Right ventricle myocardium superior (tissue), 1 donor: ENCODE data around the gene DSCAML1. TPM values are rescaled to one million over a fixed set of nuclear protein-coding genes. Genes with fewer than 3 reads are reported as not detected.
"Not testable (repeated sequence)": the region's sequence is repeated elsewhere in the genome, so short reads cannot be mapped to it uniquely, and the experiment has no call there.

Experiments used
- ATAC-seq: fragments of 200-7000 bp; cut with Tn5 transposase; one replicate; pipeline ENCODE4 v1.9.1; 2020; ENCODE audit warnings: mild to moderate bottlenecking; ENCODE audit not compliant: poor library complexity
- DNase-seq: peaks from one replicate; pipeline ENCODE4 v3.0.0-alpha.2; 2020
- intact Hi-C: fragments of 100-400 bp; cut with DNase I; formaldehyde crosslinking; loops from one replicate; pipeline ENCODE4 v1.11.2; 2022
- total RNA-seq: library from RNA; stranded (reverse); fragmentation: NEBNext Ultra II Directional; extraction: Animal tissue kit (Norgen Biotek cat#: 25700); gene quantifications from one replicate; pipeline ENCODE4 v1.2.1, GENCODE V29; 2021
- donor health status: DM: no; HTN: yes; CAD: no; lungs with severe emphysema.

The DSCAML1 gene
- total RNA-seq, 1 donor from 2014 or later = 0.83 TPM

DNA sequence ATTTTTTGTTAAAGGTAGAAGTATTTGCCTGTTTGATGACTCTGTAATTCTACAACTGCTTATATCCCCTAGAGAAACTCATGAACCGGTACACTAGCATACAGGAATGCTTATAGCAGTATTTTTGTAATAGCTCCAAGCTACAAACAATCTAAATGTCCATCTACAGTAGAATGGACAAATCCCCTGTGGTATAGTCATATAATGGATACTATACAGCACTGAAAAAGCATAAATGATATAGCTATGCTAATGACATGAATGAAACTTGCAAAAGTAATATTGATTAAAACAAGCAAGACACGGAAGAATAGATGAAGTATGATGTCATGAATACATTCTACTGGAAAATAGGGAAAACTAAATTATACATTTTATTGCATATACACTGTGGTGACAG, 326.4 kb downstream of the DSCAML1 start:
- DNase-seq = no peak

DNA sequence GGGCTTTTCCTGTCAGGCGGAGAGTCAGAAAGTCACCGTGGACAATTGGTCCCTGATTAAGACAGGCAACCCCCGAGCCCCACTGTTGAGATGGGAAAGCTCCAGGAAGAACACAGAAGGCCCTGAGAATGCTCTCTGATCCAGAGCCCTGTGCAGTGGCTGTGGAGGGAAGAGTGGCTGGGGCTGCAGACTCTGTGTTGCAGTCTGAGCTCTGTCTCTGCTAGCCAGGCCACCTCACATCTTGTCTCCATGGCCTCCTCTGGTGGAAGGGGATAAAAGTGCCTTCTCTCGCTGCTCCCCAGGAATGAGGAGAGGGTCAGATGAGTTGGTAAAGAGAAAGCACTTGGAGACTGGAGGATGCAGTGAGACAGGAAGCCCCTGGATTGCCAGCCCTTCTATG, 328.1 kb downstream of the DSCAML1 start:
- intact Hi-C loops = no loop called here
- ATAC-seq = no peak
- no peak for DNase-seq

More for the DNA sequence above, 326.4 kb downstream of the DSCAML1 start:
- intact Hi-C loops = no loop called here
- no peak for ATAC-seq

GRCh38 chr11:117467770-117468169, 329.2 kb downstream of the DSCAML1 start:
- DNase-seq = no peak
- ATAC-seq = no peak
- intact Hi-C loops = no loop called here

GRCh38 chr11:117466966-117467365, 330.1 kb downstream of the DSCAML1 start:
- intact Hi-C loops = no loop called here
- ATAC-seq = no peak
- no peak for DNase-seq

- ATAC-seq (no peak), DNase-seq (no peak)
- intact Hi-C loops = no loop called here
Measured at GRCh38 chr11:117465236-117465997, 331.6 kb downstream of the DSCAML1 start.

- DNase-seq (no peak), ATAC-seq (no peak)
- intact Hi-C loops = no loop called here
Measured at GRCh38 chr11:117464778-117465177, 332.2 kb downstream of the DSCAML1 start.

DNA sequence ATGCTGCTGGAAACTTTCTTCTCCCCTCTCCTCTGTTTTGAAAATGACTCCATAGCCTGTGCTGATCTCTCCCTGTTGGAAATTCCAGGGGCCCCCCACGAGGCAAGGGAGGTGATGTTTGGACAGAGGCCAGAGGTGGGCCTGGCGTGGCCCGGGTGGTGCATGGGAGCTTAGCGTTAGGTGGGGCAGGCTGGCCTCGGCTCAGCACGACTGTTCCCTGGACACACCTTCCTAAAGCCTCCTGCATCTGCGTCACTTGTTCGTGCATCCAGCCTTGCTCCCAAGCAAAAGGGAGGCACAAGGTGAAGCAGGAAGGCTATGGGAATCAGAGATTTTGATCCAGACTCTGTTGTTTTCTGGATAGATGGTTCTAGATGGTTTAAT, 334.2 kb downstream of the DSCAML1 start:
- intact Hi-C loops = no loop called here
- no peak for ATAC-seq
- no peak for DNase-seq

- intact Hi-C loops = no loop called here
- ATAC-seq (no peak), DNase-seq (no peak)
Measured at GRCh38 chr11:117462183-117462863, 334.7 kb downstream of the DSCAML1 start.

GRCh38 chr11:117461396-117462182, 335.4 kb downstream of the DSCAML1 start:
- ATAC-seq (no peak), DNase-seq (no peak)
- intact Hi-C loops = no loop called here

- DNase-seq (no peak), ATAC-seq (no peak)
- intact Hi-C loops = no loop called here
Measured at GRCh38 chr11:117459979-117460300, 337.1 kb downstream of the DSCAML1 start.

GRCh38 chr11:117459123-117459978, 337.7 kb downstream of the DSCAML1 start:
- no peak for ATAC-seq
- intact Hi-C loops = no loop called here
- DNase-seq = no peak

DNA sequence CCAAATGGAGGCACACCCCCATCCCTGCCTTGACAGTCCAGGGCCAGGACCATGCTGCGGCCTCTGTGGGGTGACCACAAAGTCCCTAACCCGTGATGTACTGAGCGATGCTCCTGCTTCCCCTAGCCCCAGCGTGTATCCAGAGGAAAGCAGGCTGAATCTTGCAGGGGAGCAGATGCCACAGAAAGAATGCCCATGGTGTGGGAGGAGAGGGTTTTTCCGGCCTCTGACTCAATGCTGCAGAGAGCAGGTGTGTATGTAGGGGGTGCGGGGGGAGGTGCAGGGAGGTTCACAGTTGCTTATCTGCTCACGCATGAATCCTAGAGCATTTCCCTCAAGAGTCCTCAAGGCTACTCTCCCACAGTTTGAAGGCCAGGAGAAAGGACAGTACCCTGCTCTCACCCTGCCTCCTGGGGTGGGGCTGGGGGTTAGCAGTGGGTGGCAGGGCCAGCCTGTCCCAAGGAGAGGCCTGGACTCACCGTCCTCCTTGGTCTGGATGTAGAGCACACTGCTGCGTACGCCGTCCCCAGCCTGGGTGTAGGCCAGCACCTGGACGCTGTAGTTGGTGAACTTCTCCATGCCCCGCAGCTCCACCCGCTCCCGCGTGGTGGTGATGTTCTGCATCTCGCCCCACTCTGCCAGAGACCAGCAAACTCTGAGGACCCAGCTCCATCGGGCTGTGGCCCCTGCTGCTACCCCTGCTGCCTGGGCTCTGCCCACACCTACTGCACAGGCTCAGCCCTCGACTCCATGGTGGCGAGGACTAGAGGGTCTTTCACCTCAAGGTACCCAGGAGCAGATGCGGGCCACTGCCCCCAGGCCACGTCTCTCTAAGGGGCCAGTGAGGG, 338.5 kb downstream of the DSCAML1 start:
- DNase-seq = no peak
- no peak for ATAC-seq
- intact Hi-C loops = no loop called here

DNA sequence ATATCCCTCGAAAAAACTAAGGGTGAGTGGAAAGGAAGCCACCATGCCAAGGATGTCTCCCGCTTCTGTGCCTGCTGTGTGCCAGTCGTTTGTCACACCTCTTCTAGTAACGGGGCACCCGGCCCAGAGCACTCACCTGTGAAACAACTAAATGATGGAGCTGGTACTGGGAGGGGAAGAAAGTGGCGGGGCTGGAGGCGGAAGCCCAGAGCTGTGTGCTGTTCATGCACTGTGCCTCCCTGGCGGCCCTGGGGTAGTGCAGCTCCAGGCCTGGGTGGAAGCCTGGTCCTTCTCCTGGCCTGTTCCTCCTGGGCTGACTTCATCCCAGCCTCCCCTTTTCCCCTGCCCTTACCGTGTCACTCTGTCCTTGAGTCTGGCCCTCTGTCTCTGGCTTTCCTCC, 339.2 kb downstream of the DSCAML1 start:
- ATAC-seq (no peak), DNase-seq (no peak)
- intact Hi-C loops = no loop called here

DNA sequence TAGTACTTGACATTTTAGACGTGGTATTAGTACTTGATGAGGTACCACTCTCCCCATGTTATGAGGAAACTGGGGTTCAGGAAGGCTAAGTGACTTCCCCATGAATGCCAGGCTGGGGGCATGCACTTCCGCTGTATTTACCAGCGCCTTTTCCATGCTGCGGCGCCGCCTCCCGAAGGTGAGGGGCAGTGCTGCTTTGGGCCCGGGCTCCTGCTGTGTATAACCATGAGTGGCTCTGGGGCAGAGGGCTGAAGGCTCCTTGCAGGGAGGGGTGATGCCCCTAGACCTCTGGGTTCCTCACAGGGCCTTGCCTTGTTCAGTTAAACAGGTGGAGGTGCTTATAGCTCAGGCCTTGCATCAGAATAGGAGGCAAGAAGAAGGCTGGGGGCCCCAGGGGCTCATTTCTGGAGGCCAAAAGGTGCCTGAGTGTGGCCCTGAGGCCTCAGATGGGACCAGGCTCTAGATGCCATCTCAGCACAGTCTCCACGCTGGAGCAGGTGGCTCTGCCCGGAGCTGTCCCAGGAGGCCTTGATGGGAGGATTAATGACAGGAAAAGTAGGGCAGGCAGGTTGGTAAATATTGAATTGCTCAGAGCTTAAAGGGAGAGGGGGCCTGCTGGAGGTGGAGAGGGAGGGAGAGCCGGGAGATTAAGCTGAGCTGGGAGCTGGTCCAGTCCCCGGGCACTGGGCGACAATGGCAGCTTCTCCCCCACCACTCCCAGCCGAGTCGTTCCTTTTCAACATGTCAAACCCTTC, 339.8 kb downstream of the DSCAML1 start:
- intact Hi-C loops = no loop called here
- DNase-seq (no peak), ATAC-seq (no peak)

GRCh38 chr11:117456721-117457029, 340.3 kb downstream of the DSCAML1 start:
- intact Hi-C loops, DNase-seq, ATAC-seq: not testable (repeated sequence)

GRCh38 chr11:117456027-117456720, 340.8 kb downstream of the DSCAML1 start:
- ATAC-seq = no peak
- DNase-seq = no peak
- intact Hi-C loops = no loop called here

DNA sequence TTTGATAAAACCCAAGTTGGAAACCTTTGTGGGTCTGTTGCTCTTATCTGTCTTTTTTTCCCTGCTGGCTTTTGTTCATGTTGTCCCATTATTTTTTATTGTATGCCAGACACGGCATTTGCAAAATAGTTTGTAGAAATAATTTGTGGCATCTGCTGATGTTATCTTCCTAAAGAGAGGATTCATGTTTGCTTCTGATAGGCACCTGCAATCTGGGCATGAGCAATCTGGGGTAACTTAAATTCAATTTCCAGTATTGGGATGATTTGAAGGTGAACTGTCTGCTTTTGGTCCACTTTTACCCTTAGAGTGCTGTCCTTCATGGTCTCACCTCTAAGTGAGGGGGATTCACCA, 342.5 kb downstream of the DSCAML1 start:
- intact Hi-C loops = no loop called here
- ATAC-seq (no peak), DNase-seq (no peak)
